Adrenal gland (tissue), 12 donors: ENCODE results near the gene PCSK6. TPM values are rescaled to one million over a fixed set of nuclear protein-coding genes. Genes with fewer than 3 reads are reported as not detected.

ENCODE experiments used
- DNase-seq, 7 donors: peaks; one replicate each; pipeline ENCODE4 v3.0.0-alpha.2; 2019 to 2020
- H3K27ac ChIP-seq, 5 donors: fragments of 200-600 bp; sonication (generic) in 4 of 5; 1 replicate in 3 of 5; 2 replicates in 2 of 5; pipeline versions ENCODE4 v1.5.1 to v1.8.0; 2016 to 2020; ENCODE audit warnings: mild to moderate bottlenecking in 1 of 5
- H3K27me3 ChIP-seq: fragments of 200-600 bp; 2 replicates; pipeline ENCODE4 v1.8.0; 2021
- H3K36me3 ChIP-seq, 2 donors: fragments of 200-600 bp; replicated peaks in 1 of 2; 1 replicate in 1 of 2; 2 replicates in 1 of 2; pipeline versions ENCODE4 v1.5.1 to v1.8.0; 2018 to 2022
- H3K4me1 ChIP-seq, 2 donors: fragments of 200-600 bp; replicated peaks in 1 of 2; 1 replicate in 1 of 2; 2 replicates in 1 of 2; pipeline versions ENCODE4 v1.5.1 to v1.8.0; 2018 to 2021
- H3K4me3 ChIP-seq, 4 donors: fragments of 200-600 bp; sonication (generic) in 3 of 4; one replicate each; pipeline ENCODE4 v1.5.1; 2016 to 2018
- H3K9me3 ChIP-seq, 3 donors: fragments of 200-600 bp; sonication (generic) in 1 of 3; replicated peaks in 1 of 3; 1 replicate in 2 of 3; 2 replicates in 1 of 3; pipeline versions ENCODE4 v1.5.1 to v1.8.0; 2016 to 2021
- CTCF ChIP-seq, 6 experiments: fragments of 450-650 bp in 4 of 6; fragments of 200-600 bp in 2 of 6; sonication (generic) in 1 of 6; IDR thresholded peaks; 1 replicate in 5 of 6; 2 replicates in 1 of 6; pipeline versions ENCODE4 v1.5.1 to v1.8.0; 2016 to 2021; ENCODE audit warnings: antibody characterized with exemption in 6 of 6, mild to moderate bottlenecking in 2 of 6, moderate library complexity in 1 of 6
- POLR2A ChIP-seq, 2 donors: fragments of 450-650 bp; IDR thresholded peaks; one replicate each; pipeline ENCODE4 v1.6.1; 2017; ENCODE audit warnings: antibody characterized with exemption in 2 of 2, mild to moderate bottlenecking in 2 of 2, moderate library complexity in 1 of 2
- WGBS, 4 donors: extraction: QIAGEN DNeasy Blood & Tissue Kit in 2 of 4; methylation state at CpG; one replicate each; pipeline versions ENCODE4 v1.1.5 to v1.1.7; 2013 to 2017; 5-methylcytosine and 5-hydroxymethylcytosine counted together
- intact Hi-C, 2 donors: fragments of 100-400 bp; cut with DNase I; formaldehyde crosslinking; loops; one replicate each; pipeline versions ENCODE4 v1.14.1 to v1.15.0; 2022 to 2023
- polyA plus RNA-seq, 3 donors: library from polyadenylated mRNA; stranded (reverse); fragments of 200-250 nt in 2 of 3; fragments of 350-450 nt in 1 of 3; fragmentation: Illumina TruSeq in 1 of 3; extraction: RNeasy Lipid Tissue Mini Kit (QIAGEN cat#74804) in 1 of 3; gene quantifications; one replicate each; pipeline ENCODE4 v1.2.3, GENCODE V29; 2013 to 2014
- total RNA-seq, 9 donors: library from RNA; depleted of rRNA in 4 of 9; stranded (reverse); fragments of >200 nt in 4 of 9; fragments of 120-200 nt in 1 of 9; fragmentation: NEBNext Ultra II Directional in 1 of 9; extraction: Animal tissue kit (Norgen Biotek cat#: 25700) in 1 of 9; gene quantifications; one replicate each; pipeline versions ENCODE4 v1.1.0 to v1.2.4, GENCODE V29; 2013 to 2023
- donor health status: healthy with polysubstance abuse.
- donor health status: Bipolar disorder and iron deficiency.
- donor health status: DM: yes; HTN: yes; CAD: no.
- donor health status: DM: no; HTN: no; CAD: no.
- donor health status: DM: no; HTN: no; CAD: no.
- donor health status: DM: yes; HTN: yes; CAD: no.

Gene PCSK6
- total and polyA plus RNA-seq, 12 donors: 0.88 to 53.0 (median 5.6) TPM

DNA sequence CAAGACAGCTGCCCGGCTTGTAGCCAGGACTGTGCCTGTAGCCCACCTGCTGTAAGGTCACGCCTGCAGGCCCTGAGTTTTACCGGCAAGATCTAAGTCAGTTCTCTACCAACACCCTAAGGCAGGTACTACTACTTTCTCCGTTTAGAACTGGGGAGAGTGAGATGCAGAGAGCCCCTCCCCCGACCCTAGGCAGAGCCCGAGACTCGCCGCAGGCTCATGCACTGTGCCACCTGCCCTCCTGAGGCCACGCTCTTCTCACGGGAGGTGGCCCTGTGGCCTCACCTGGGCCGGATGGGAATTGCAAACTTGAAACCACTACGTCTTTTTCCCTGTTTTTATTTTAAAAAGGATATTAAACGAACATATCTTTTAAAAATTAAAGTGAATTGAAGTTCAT, 36.9 kb upstream of the PCSK6 start:
- no peaks in the 10 kb centered on the region for H3K27me3 ChIP-seq
- no peak for DNase-seq
- no peak overlapping the region for H3K27ac ChIP-seq
- 81 to 87% (median 83%) methylated on average over 12 to 13 of the region's 13 CpGs for WGBS, 4 donors
- H3K4me1 ChIP-seq: no peaks in the 10 kb centered on the region
- H3K36me3 ChIP-seq: no peaks in the 10 kb centered on the region
- no peak overlapping the region for H3K4me3 ChIP-seq
- intact Hi-C loops: no loop called here
- H3K9me3 ChIP-seq: no peaks in the 10 kb centered on the region
- no peak for TF ChIP-seq CTCF (IDR thresholded peaks at IDR 0.05)
- TF ChIP-seq POLR2A (IDR thresholded peaks at IDR 0.05): no peak

DNA sequence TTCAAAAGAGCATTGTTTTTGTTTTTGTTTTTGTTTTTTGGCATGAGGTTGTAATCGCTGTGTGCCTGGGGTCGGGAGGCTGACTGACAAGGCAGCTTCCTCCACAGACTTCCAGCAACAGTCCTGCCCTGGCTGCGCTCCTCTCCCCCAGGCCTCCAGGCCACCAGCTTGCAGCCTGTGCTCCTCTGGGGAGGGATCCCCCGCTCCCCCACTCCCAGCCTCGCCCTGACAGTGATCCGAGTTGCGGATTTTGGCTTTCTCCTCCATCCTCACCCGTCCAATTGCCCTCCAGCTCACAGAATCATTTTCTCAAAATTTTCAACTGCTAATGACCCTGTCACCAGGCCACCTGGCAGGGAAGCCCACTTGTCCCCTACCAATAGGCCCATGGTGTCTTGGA, 36.5 kb upstream of the PCSK6 start:
- Histone ChIP-seq H3K27ac (no peak overlapping the region), H3K36me3 (no peaks in the 10 kb centered on the region), H3K9me3 (no peaks in the 10 kb centered on the region), H3K4me3 (no peak overlapping the region), H3K27me3 (no peaks in the 10 kb centered on the region), H3K4me1 (no peaks in the 10 kb centered on the region)
- WGBS, 4 donors: 75 to 91% (median 81%) methylated on average over 8 of the region's 8 CpGs
- no peak for DNase-seq
- intact Hi-C loops: no loop called here
- TF ChIP-seq CTCF (IDR thresholded peaks at IDR 0.05): no peak
- no peak for TF ChIP-seq POLR2A (IDR thresholded peaks at IDR 0.05)

- H3K36me3 ChIP-seq: no peaks in the 10 kb centered on the region
- intact Hi-C loops: no loop called here
- H3K27ac ChIP-seq: no peak overlapping the region
- H3K4me3 ChIP-seq: no peak overlapping the region
- TF ChIP-seq CTCF (IDR thresholded peaks at IDR 0.05) (no peak), POLR2A (IDR thresholded peaks at IDR 0.05) (no peak)
- H3K4me1 ChIP-seq: no peaks in the 10 kb centered on the region
- H3K27me3 ChIP-seq: no peaks in the 10 kb centered on the region
- WGBS, 4 donors: 79 to 90% (median 85%) methylated on average over 10 of the region's 10 CpGs
- DNase-seq: no peak
- no peaks in the 10 kb centered on the region for H3K9me3 ChIP-seq
Observed at GRCh38 chr15:101525087-101525669, 35.7 kb upstream of the PCSK6 start.

DNA sequence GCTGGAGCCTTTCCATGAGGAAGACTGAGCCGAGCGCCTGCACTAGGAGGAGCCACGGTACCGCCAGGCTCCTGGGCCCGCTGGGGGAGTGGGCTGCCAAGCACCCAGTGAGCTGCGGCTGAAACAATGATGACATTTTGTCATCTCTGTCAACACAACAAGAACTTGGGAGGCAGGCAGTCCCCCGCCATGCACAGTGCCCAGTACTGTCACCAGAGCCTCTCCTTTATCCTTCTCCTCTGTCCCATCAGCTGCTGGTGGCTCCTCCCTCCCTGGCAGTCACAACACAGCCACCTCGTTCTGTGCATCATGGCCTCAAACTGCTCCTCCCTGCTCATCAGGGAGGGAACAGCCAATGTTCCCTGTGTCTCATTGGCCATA, 34.0 kb upstream of the PCSK6 start:
- H3K27ac ChIP-seq: no peak overlapping the region
- TF ChIP-seq CTCF (IDR thresholded peaks at IDR 0.05): no peak
- TF ChIP-seq POLR2A (IDR thresholded peaks at IDR 0.05): no peak
- H3K4me1 ChIP-seq: no peaks in the 10 kb centered on the region
- peak in 2 of 7 donors; percentile 7 to 21 for DNase-seq
- WGBS, 4 donors: 62 to 87% (median 80%) methylated on average over 2 to 8 of the region's 8 CpGs
- intact Hi-C loops: no loop called here
- H3K4me3 ChIP-seq: no peak overlapping the region
- H3K9me3 ChIP-seq: no peaks in the 10 kb centered on the region
- H3K27me3 ChIP-seq: no peaks in the 10 kb centered on the region
- no peaks in the 10 kb centered on the region for H3K36me3 ChIP-seq
